Natural killer cell (primary cell): ENCODE results near the gene BDNF. TPM values are rescaled to one million over a fixed set of nuclear protein-coding genes. Genes with fewer than 3 reads are reported as not detected.

Source experiments
- ATAC-seq, 3 donors: fragments of 150-1000 bp in 2 of 3; fragments of 200-7000 bp in 1 of 3; cut with Tn5 transposase; 1 replicate in 1 of 3; 2 replicates in 2 of 3; pipeline ENCODE4 v1.10.0; 2021; ENCODE audit warnings: mild to moderate bottlenecking in 2 of 3, moderate library complexity in 2 of 3
- DNase-seq, 2 donors: peaks; one replicate each; pipeline versions ENCODE4 v3.0.0 to v3.0.0-alpha.2; 2013 to 2021; ENCODE audit warnings: mixed read lengths in 1 of 2
- H3K27ac ChIP-seq: one replicate; pipeline ENCODE4 v1.5.1; 2013; ENCODE audit warnings: mild to moderate bottlenecking, low read length
- H3K27me3 ChIP-seq: one replicate; pipeline ENCODE4 v1.6.1; 2013; ENCODE audit warnings: low read length; ENCODE audit not compliant: control insufficient read depth, insufficient read depth
- H3K36me3 ChIP-seq: one replicate; pipeline ENCODE4 v1.6.1; 2013; ENCODE audit warnings: low read length; ENCODE audit not compliant: control insufficient read depth, insufficient read depth
- H3K4me1 ChIP-seq: one replicate; pipeline ENCODE4 v1.6.1; 2013; ENCODE audit warnings: low read length; ENCODE audit not compliant: control insufficient read depth, insufficient read depth
- H3K4me3 ChIP-seq: one replicate; pipeline ENCODE4 v1.5.1; 2013; ENCODE audit warnings: low read length
- H3K9me3 ChIP-seq: one replicate; pipeline ENCODE4 v1.6.1; 2013; ENCODE audit warnings: low read length; ENCODE audit not compliant: control insufficient read depth, insufficient read depth
- H3K27ac Mint-ChIP-seq, 2 donors: one replicate each; pipeline ENCODE4 v1.8.0; 2022; ENCODE audit warnings: mild to moderate bottlenecking in 2 of 2, mixed read lengths in 2 of 2, moderate library complexity in 1 of 2
- H3K27me3 Mint-ChIP-seq, 2 donors: one replicate each; pipeline ENCODE4 v1.8.0; 2022; ENCODE audit warnings: low read depth in 2 of 2, mixed read lengths in 2 of 2
- H3K36me3 Mint-ChIP-seq: one replicate; pipeline ENCODE4 v1.8.0; 2022; ENCODE audit warnings: mixed read lengths
- H3K4me1 Mint-ChIP-seq, 2 donors: one replicate each; pipeline ENCODE4 v1.8.0; 2022; ENCODE audit warnings: mixed read lengths in 2 of 2
- H3K4me3 Mint-ChIP-seq: one replicate; pipeline ENCODE4 v1.8.0; 2022; ENCODE audit warnings: mild to moderate bottlenecking, moderate library complexity, mixed read lengths
- H3K9me3 Mint-ChIP-seq, 2 donors: one replicate each; pipeline ENCODE4 v1.8.0; 2022; ENCODE audit warnings: mixed read lengths in 2 of 2
- WGBS: methylation state at CpG from one replicate; pipeline ENCODE4 v1.1.7; 2013; ENCODE audit warnings: missing lambda C conversion rate; ENCODE audit not compliant: insufficient coverage; 5-methylcytosine and 5-hydroxymethylcytosine counted together
- intact Hi-C: fragments of 100-400 bp; cut with micrococcal nuclease; formaldehyde crosslinking; loops from one replicate; pipeline ENCODE4 v1.14.2; 2022
- total RNA-seq, 4 donors: library from RNA; stranded (reverse); fragments of 120-200 nt in 1 of 4; gene quantifications; one replicate each; pipeline versions ENCODE4 v1.2.3 to v1.2.4, GENCODE V29; 2013 to 2022
- TF ChIP-seq, protein P1 (sequence below): fragments of 200-600 bp; IDR thresholded peaks from one replicate; pipeline ENCODE4 v1.8.0; 2022; ENCODE audit warnings: antibody characterized with exemption

BDNF gene
- total RNA-seq, 3 donors from 2014 or later (not counting 1 experiment from before 2014, with no cell fraction given): not detected

DNA sequence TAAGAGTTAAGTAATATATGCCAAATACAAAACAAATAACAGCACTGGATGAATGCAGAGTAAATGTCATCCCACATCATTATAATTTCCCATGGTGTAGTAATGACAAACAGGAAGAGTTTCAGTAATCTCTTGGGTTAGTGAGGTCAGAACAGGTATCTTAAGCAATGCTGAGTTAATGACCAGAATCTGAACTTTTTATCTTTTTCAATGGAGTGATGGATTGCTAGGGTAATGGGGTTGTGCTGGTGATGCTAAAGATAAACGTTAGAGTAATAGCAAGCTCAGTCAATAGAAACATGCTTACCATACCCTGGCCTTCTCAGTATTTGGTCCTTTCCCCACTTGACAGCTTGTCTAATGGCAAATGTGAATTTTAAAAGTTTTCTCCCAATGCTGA, 11.5 kb upstream of the BDNF start:
- no CpG with 5 or more reads among the region's 1 CpG for WGBS
- ATAC-seq (no peak), DNase-seq (no peak)
- no peak overlapping the region for H3K27ac ChIP-seq
- no peaks in the 10 kb centered on the region for H3K36me3 Mint-ChIP-seq
- H3K9me3 Mint-ChIP-seq: peaks cover 6 to 8% of the 10 kb centered on the region in 2 donors
- H3K4me1 ChIP-seq: no peaks in the 10 kb centered on the region
- H3K27me3 ChIP-seq: peaks cover 2% of the 10 kb centered on the region
- intact Hi-C loops: no loop called here
- H3K27me3 Mint-ChIP-seq: peaks cover 3% of the 10 kb centered on the region in 2 donors
- H3K27ac Mint-ChIP-seq: no peak overlapping the region
- no peak overlapping the region for H3K4me3 ChIP-seq
- no peaks in the 10 kb centered on the region for H3K4me1 Mint-ChIP-seq
- no peaks in the 10 kb centered on the region for H3K9me3 ChIP-seq
- no peaks in the 10 kb centered on the region for H3K36me3 ChIP-seq
- TF ChIP-seq, protein P1, sequence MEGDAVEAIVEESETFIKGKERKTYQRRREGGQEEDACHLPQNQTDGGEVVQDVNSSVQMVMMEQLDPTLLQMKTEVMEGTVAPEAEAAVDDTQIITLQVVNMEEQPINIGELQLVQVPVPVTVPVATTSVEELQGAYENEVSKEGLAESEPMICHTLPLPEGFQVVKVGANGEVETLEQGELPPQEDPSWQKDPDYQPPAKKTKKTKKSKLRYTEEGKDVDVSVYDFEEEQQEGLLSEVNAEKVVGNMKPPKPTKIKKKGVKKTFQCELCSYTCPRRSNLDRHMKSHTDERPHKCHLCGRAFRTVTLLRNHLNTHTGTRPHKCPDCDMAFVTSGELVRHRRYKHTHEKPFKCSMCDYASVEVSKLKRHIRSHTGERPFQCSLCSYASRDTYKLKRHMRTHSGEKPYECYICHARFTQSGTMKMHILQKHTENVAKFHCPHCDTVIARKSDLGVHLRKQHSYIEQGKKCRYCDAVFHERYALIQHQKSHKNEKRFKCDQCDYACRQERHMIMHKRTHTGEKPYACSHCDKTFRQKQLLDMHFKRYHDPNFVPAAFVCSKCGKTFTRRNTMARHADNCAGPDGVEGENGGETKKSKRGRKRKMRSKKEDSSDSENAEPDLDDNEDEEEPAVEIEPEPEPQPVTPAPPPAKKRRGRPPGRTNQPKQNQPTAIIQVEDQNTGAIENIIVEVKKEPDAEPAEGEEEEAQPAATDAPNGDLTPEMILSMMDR: no peak
- no peak overlapping the region for H3K4me3 Mint-ChIP-seq

DNA sequence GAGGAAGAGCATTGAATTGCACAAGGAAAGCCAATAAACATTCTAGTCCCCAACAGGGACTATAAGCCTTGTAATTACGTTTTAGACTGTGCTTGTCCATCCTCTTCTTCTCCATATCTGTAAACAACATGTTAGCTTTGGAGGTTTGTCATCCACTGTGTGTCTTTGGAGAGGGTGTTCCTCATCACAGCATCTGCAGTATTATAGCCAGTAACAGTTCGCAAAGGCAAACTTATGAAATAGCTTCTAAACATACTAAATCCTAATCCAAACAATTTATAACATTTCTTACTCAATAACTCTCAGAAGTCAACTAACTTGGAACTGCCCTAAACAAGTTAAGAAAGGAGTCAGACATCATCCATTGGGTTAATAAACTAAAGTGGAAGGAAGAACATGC, 10.3 kb upstream of the BDNF start:
- Histone ChIP-seq H3K36me3 (no peaks in the 10 kb centered on the region), H3K27me3 (peaks cover 2% of the 10 kb centered on the region), H3K4me1 (no peaks in the 10 kb centered on the region), H3K27ac (no peak overlapping the region), H3K4me3 (no peak overlapping the region), H3K9me3 (no peaks in the 10 kb centered on the region)
- intact Hi-C loops: no loop called here
- TF ChIP-seq, protein P1: no peak
- Mint-ChIP-seq H3K27ac (no peak overlapping the region), H3K36me3 (no peaks in the 10 kb centered on the region), H3K9me3 (peaks cover 4 to 8% of the 10 kb centered on the region in 2 donors), H3K4me1 (no peaks in the 10 kb centered on the region), H3K27me3 (no peaks in the 10 kb centered on the region), H3K4me3 (no peak overlapping the region)
- DNase-seq (no peak), ATAC-seq (no peak)
- WGBS: no CpG with 5 or more reads among the region's 2 CpGs

DNA sequence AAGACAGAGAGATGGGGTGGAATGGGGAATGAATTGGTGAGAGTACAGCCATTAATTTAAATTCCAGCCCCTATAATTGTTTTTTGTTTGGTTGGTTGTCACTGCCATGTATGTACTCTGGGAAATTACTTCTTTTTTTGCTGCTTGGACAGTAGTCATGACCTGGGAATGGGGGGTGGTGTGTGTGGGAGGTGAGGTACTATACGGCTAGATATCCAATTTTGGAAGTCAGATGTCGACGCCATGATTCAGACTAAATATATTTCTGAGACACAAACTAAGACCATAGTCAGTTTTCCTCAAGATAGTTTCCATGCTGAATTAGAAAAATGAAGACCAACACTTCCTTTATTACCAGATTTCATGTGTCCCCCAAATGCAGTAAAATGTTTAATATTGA, 7.4 kb upstream of the BDNF start:
- Mint-ChIP-seq H3K27ac (no peak overlapping the region), H3K27me3 (peaks cover 0 to 8% of the 10 kb centered on the region in 2 donors), H3K36me3 (no peaks in the 10 kb centered on the region), H3K4me3 (no peak overlapping the region), H3K4me1 (no peaks in the 10 kb centered on the region), H3K9me3 (peaks cover 2 to 8% of the 10 kb centered on the region in 2 donors)
- ATAC-seq (no peak), DNase-seq (no peak)
- Histone ChIP-seq H3K27me3 (peaks cover 5% of the 10 kb centered on the region), H3K4me1 (no peaks in the 10 kb centered on the region), H3K36me3 (no peaks in the 10 kb centered on the region), H3K27ac (no peak overlapping the region), H3K4me3 (no peak overlapping the region), H3K9me3 (no peaks in the 10 kb centered on the region)
- intact Hi-C loops: no loop called here
- TF ChIP-seq, protein P1: no peak
- WGBS: 90% methylated on average over 3 of the region's 3 CpGs
